SK-N-SH (cell line): ENCODE data around the gene RAPGEF4. TPM values are rescaled to one million over a fixed set of nuclear protein-coding genes. Genes with fewer than 3 reads are reported as not detected.
A peak's percentile ranks its signal among the peaks of the same experiment; 100 is the strongest.

Source experiments
- CTCF ChIA-PET: fragments of 300-600, 350-600 bp; formaldehyde crosslinking; extraction: SDS; loops from one replicate; lab custom pipeline; 2021; lab: Yijun Ruan, JAX
- POLR2A ChIA-PET: fragments of 350-600 bp; sonication (Branson Sonifier 250); formaldehyde crosslinking; extraction: SDS; loops from one replicate; lab custom pipeline; 2020; ENCODE audit warnings: antibody characterized with exemption, inconsistent platforms; lab: Yijun Ruan, JAX
- DNase-seq: peaks from one replicate; pipeline ENCODE4 v3.0.0; 2012
- H2AFZ ChIP-seq: fragments of 200-600 bp; sonication (generic); 2 replicates; pipeline ENCODE4 v1.8.1; 2016; ENCODE audit warnings: antibody characterized with exemption, mild to moderate bottlenecking, low read depth
- H3F3A ChIP-seq: fragments of 200-600 bp; sonication (generic); replicated peaks from 2 replicates; pipeline ENCODE3; 2016; ENCODE audit warnings: antibody characterized with exemption, mild to moderate bottlenecking; ENCODE audit not compliant: insufficient read depth
- H3K27ac ChIP-seq, 2 experiments: fragments of 200-500 bp in 1 of 2; fragments of 200-600 bp in 1 of 2; sonication (Bioruptor generic) in 1 of 2; sonication (generic), shearing (Covaris generic) in 1 of 2; 2 replicates each; pipeline versions ENCODE4 v1.5.1 to v1.6.1; 2014 to 2016; ENCODE audit warnings: low read depth in 2 of 2, inconsistent platforms in 1 of 2, low read length in 1 of 2, mild to moderate bottlenecking in 1 of 2, mixed read lengths in 1 of 2
- H3K27me3 ChIP-seq: fragments of 200-600 bp; sonication (generic), shearing (Covaris generic); 2 replicates; pipeline ENCODE4 v1.6.1; 2016; ENCODE audit warnings: mixed run types; ENCODE audit not compliant: insufficient read depth
- H3K36me3 ChIP-seq, 2 experiments: fragments of 200-500 bp in 1 of 2; fragments of 200-600 bp in 1 of 2; sonication (Bioruptor generic) in 1 of 2; sonication (generic) in 1 of 2; replicated peaks in 1 of 2; 2 replicates each; pipeline versions ENCODE3 to v1.5.1; 2014 to 2016; ENCODE audit warnings: low read length in 1 of 2, mild to moderate bottlenecking in 1 of 2; ENCODE audit not compliant: insufficient read depth in 2 of 2, control insufficient read depth in 1 of 2
- H3K4me1 ChIP-seq, 2 experiments: fragments of 200-500 bp in 1 of 2; fragments of 200-600 bp in 1 of 2; sonication (Bioruptor generic) in 1 of 2; sonication (generic), shearing (Covaris generic) in 1 of 2; 2 replicates each; pipeline versions ENCODE4 v1.5.1 to v1.6.1; 2014 to 2016; ENCODE audit warnings: low read depth in 1 of 2, low read length in 1 of 2, mixed run types in 1 of 2; ENCODE audit not compliant: insufficient read depth in 2 of 2, control insufficient read depth in 1 of 2
- H3K4me2 ChIP-seq: fragments of 200-600 bp; sonication (generic), shearing (Covaris generic); 2 replicates; pipeline ENCODE4 v1.6.1; 2017; ENCODE audit warnings: mixed run types
- H3K4me3 ChIP-seq, 2 experiments: fragments of 200-500 bp in 1 of 2; fragments of 200-600 bp in 1 of 2; sonication (Bioruptor generic) in 1 of 2; sonication (generic), shearing (Covaris generic) in 1 of 2; 2 replicates each; pipeline versions ENCODE4 v1.5.1 to v1.8.1; 2014 to 2016; ENCODE audit warnings: low read depth in 2 of 2, inconsistent platforms in 1 of 2, low read length in 1 of 2, mild to moderate bottlenecking in 1 of 2, mixed read lengths in 1 of 2, moderate library complexity in 1 of 2
- H3K79me2 ChIP-seq: fragments of 200-600 bp; sonication (generic); 2 replicates; pipeline ENCODE4 v1.8.1; 2017; ENCODE audit warnings: mild to moderate bottlenecking; ENCODE audit not compliant: insufficient read depth
- H3K9ac ChIP-seq: fragments of 200-600 bp; sonication (generic); 2 replicates; pipeline ENCODE4 v1.6.1; 2017; ENCODE audit warnings: mixed run types
- H3K9me2 ChIP-seq: fragments of 200-600 bp; sonication (generic); 2 replicates; pipeline ENCODE4 v1.6.1; 2017; ENCODE audit warnings: mixed run types
- H3K9me3 ChIP-seq: fragments of 200-600 bp; sonication (generic); 2 replicates; pipeline ENCODE4 v1.6.1; 2017; ENCODE audit warnings: mixed run types, mild to moderate bottlenecking, moderate library complexity
- H4K20me1 ChIP-seq: fragments of 200-600 bp; sonication (generic); 2 replicates; pipeline ENCODE4 v1.6.1; 2017; ENCODE audit warnings: mild to moderate bottlenecking, mixed run types; ENCODE audit not compliant: insufficient read depth
- MEF2A ChIP-seq: IDR thresholded peaks from 2 replicates; pipeline ENCODE4 v1.4.0; 2012; ENCODE audit warnings: low read depth, borderline replicate concordance
- MXI1 ChIP-seq: IDR thresholded peaks from 2 replicates; pipeline ENCODE4 v1.6.1; 2012; ENCODE audit warnings: mild to moderate bottlenecking, low read depth, low read length, improper control_type of control experiment
- RFX5 ChIP-seq: IDR thresholded peaks from 2 replicates; pipeline ENCODE4 v1.6.1; 2012; ENCODE audit warnings: mild to moderate bottlenecking, improper control_type of control experiment, low read length
- TAF1 ChIP-seq: IDR thresholded peaks from 2 replicates; pipeline ENCODE4 v1.6.1; 2012; ENCODE audit warnings: low read depth, mild to moderate bottlenecking, low read length, moderate library complexity, borderline replicate concordance
- USF2 ChIP-seq: fragments of 150-350 bp; IDR thresholded peaks from 2 replicates; pipeline ENCODE4 v1.6.1; 2017; ENCODE audit warnings: antibody characterized with exemption, low read length, low read depth, borderline replicate concordance
- YY1 ChIP-seq: IDR thresholded peaks from 2 replicates; pipeline ENCODE4 v1.4.0; 2012; ENCODE audit warnings: low read depth, mild to moderate bottlenecking
- WGBS: methylation state at CpG from one replicate; pipeline ENCODE4 v1.1.6; 2017; ENCODE audit warnings: low lambda C conversion rate; 5-methylcytosine and 5-hydroxymethylcytosine counted together
- polyA plus RNA-seq, 3 experiments: library from polyadenylated mRNA; depleted of rRNA; stranded (reverse); fragments of >200 nt; gene quantifications; 2 replicates each; pipeline ENCODE4 v1.2.3, GENCODE V29; 2012
- TF ChIP-seq, protein P1 (sequence below): IDR thresholded peaks from 2 replicates; pipeline ENCODE4 v1.4.0; 2012; ENCODE audit warnings: low read depth, borderline replicate concordance
- TF ChIP-seq, protein P2 (sequence below): IDR thresholded peaks from 2 replicates; pipeline ENCODE4 v1.4.0; 2012; ENCODE audit warnings: low read depth

The RAPGEF4 gene
- polyA plus RNA-seq, 1 of the 3 experiments (the other 2 are of a cell fraction) = 0.30 TPM

DNA sequence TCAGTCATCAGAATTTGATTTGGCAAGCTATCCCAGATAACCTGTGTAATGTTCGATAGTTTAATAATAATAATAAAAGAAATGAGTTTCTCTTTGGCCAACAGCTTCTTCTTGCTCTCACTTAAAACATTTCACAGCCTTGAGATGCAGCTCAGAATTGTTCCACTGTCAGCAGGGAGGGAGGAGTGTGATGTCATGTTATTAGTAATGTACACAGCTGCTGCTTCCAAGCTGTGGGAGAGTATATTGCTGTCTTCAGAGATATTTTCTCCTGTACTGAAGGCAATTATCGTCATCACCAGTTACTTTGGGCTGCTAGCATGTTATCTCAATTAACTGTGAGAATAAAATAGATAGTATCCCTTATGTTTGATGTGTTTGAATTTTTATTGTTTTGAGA, 193.1 kb downstream of the RAPGEF4 start:
- Histone ChIP-seq H3K9me3 (no peaks in the 10 kb centered on the region), H2AFZ (no peak overlapping the region), H3K4me1 (peaks cover 0 to 32% of the 10 kb centered on the region in 2 experiments; a peak in 2 of 4 replicates), H3K79me2 (no peaks in the 10 kb centered on the region), H3K9me2 (no peaks in the 10 kb centered on the region), H3K27ac (peak overlapping the region in 1 of 2 experiments; percentile 34; a peak in 1 of 4 replicates), H3F3A (peaks cover 7% of the 10 kb centered on the region), H3K4me3 (no peak overlapping the region)
- TF ChIP-seq, protein P1, sequence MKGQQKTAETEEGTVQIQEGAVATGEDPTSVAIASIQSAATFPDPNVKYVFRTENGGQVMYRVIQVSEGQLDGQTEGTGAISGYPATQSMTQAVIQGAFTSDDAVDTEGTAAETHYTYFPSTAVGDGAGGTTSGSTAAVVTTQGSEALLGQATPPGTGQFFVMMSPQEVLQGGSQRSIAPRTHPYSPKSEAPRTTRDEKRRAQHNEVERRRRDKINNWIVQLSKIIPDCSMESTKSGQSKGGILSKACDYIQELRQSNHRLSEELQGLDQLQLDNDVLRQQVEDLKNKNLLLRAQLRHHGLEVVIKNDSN = no peak
- no peak for TF ChIP-seq USF2
- TF ChIP-seq, protein P2, sequence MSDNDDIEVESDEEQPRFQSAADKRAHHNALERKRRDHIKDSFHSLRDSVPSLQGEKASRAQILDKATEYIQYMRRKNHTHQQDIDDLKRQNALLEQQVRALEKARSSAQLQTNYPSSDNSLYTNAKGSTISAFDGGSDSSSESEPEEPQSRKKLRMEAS = no peak
- TF ChIP-seq, all 33 proteins: peak for 0
- WGBS = 51% methylated on average over 2 of the region's 2 CpGs
- Histone ChIP-seq H4K20me1 (no peaks in the 10 kb centered on the region), H3K27me3 (no peaks in the 10 kb centered on the region), H3K9ac (no peak overlapping the region), H3K4me2 (no peak overlapping the region), H3K36me3 (no peaks in the 10 kb centered on the region)
- no peak for DNase-seq
- ChIA-PET CTCF (interaction anchor here (0.7 to 6.1 kb wide), 3 partner anchors 27 to 123 kb away, joined by 3 to 181 read pairs (median 7); no protein-coding TSS in a partner anchor), POLR2A (no interaction called here)

DNA sequence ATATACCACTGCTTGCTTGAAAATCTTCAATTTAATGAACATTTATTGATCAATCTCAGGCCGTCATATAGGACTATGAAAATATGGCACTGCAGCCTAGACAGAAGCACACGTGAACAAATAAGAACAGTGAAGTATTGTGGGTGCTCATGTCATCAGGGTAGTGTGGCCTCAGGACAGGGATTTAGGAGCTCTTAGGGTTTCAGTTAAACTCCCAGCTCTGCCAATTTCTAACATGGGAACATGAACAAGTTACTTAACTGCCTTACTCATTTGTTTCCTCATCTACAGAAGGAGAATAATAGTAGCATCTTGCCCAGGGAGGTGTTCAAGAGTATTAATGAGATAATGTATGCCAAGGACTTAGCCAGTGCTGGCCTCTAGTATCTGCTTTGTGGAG, 194.0 kb downstream of the RAPGEF4 start:
- H3K4me2 ChIP-seq = no peak overlapping the region
- no peaks in the 10 kb centered on the region for H3K36me3 ChIP-seq
- no peak for DNase-seq
- no peak overlapping the region for H3K4me3 ChIP-seq
- peak overlapping the region in 1 of 2 experiments; percentile 95; a peak in 1 of 4 replicates for H3K27ac ChIP-seq
- no peaks in the 10 kb centered on the region for H3K79me2 ChIP-seq
- H4K20me1 ChIP-seq = no peaks in the 10 kb centered on the region
- H3K9me3 ChIP-seq = no peaks in the 10 kb centered on the region
- ChIA-PET POLR2A (no interaction called here), CTCF (interaction anchor here (1.5 to 7.3 kb wide), 8 partner anchors 23 to 123 kb away, joined by 4 to 181 read pairs (median 62); no protein-coding TSS in a partner anchor)
- TF ChIP-seq USF2 (no peak), RFX5 (no peak), TAF1 (no peak), YY1 (no peak)
- H3K9ac ChIP-seq = no peak overlapping the region
- WGBS = 89% methylated on average over 2 of the region's 2 CpGs
- no peaks in the 10 kb centered on the region for H3K27me3 ChIP-seq
- H3F3A ChIP-seq = peaks cover 7% of the 10 kb centered on the region
- H2AFZ ChIP-seq = no peak overlapping the region
- no peaks in the 10 kb centered on the region for H3K9me2 ChIP-seq
- H3K4me1 ChIP-seq = peaks cover 0 to 32% of the 10 kb centered on the region in 2 experiments; a peak in 2 of 4 replicates

DNA sequence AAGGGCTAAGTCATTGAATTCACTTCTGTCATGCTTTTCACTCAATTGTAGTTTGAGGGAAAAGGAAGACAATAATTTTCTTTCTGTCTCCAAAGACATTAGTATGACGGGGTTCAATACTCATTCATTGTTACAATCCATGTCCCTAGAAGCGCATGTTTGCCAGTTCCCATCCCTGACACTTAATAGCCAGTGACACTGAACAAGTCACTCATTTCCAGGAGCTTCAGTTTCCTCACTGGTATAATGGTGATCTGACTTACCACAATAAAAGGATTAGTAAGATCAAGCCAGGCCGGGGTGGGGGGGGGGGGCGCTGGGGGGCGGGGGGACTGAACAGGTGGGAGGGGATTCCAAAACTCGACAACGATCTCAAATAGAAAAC, 195.2 kb downstream of the RAPGEF4 start:
- TF ChIP-seq MEF2A (no peak), MXI1 (peak; percentile 65; the same call in 1 of the 2 replicates)
- ChIA-PET CTCF (interaction anchor here (0.7 to 7.3 kb wide), 36 partner anchors 8 to 377 kb away, joined by 3 to 181 read pairs (median 10); no protein-coding TSS in a partner anchor), POLR2A (interaction anchor here (0.6 to 1.6 kb wide), 5 partner anchors 36 to 274 kb away, joined by 3 to 4 read pairs (median 4); no protein-coding TSS in a partner anchor)
- Histone ChIP-seq H3K4me1 (peaks cover 0 to 32% of the 10 kb centered on the region in 2 experiments; a peak in 2 of 4 replicates), H4K20me1 (no peaks in the 10 kb centered on the region), H2AFZ (no peak overlapping the region), H3K27ac (peak overlapping the region; percentile 67 to 95; a peak in 3 of 4 replicates), H3K9me3 (no peaks in the 10 kb centered on the region), H3F3A (peaks cover 7% of the 10 kb centered on the region), H3K9me2 (no peaks in the 10 kb centered on the region), H3K9ac (no peak overlapping the region), H3K27me3 (no peaks in the 10 kb centered on the region), H3K4me3 (no peak overlapping the region), H3K36me3 (no peaks in the 10 kb centered on the region), H3K4me2 (no peak overlapping the region), H3K79me2 (no peaks in the 10 kb centered on the region)
- WGBS = 22% methylated on average over 6 of the region's 7 CpGs
- no peak for DNase-seq
